ENCODE measurements around the gene PLCH1.

The PLCH1 gene

DNA sequence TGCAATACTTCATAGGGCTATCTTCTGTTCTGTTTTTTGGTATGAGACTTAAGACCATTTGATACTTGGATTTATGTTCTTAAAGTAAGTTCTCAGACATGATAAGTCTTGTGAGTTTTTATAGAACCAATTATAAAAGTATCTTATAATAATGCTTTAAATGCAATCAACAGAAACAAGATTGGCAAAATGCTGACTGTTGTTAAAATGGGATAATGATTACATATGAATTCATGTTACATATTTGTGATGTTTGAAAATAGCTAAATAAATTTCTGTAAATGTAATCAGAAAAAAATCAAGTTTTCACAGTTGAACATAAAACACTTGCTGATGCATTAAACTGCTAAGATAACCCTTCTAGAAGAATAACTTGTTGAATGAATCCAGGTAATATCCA is 148.3 kb downstream of the PLCH1 start:
- no peak overlapping the region for H3K4me3 ChIP-seq (ENCODE audit: low read depth, low read length)
- TF ChIP-seq, protein P1, sequence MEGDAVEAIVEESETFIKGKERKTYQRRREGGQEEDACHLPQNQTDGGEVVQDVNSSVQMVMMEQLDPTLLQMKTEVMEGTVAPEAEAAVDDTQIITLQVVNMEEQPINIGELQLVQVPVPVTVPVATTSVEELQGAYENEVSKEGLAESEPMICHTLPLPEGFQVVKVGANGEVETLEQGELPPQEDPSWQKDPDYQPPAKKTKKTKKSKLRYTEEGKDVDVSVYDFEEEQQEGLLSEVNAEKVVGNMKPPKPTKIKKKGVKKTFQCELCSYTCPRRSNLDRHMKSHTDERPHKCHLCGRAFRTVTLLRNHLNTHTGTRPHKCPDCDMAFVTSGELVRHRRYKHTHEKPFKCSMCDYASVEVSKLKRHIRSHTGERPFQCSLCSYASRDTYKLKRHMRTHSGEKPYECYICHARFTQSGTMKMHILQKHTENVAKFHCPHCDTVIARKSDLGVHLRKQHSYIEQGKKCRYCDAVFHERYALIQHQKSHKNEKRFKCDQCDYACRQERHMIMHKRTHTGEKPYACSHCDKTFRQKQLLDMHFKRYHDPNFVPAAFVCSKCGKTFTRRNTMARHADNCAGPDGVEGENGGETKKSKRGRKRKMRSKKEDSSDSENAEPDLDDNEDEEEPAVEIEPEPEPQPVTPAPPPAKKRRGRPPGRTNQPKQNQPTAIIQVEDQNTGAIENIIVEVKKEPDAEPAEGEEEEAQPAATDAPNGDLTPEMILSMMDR (IDR thresholded peaks at IDR 0.05; ENCODE audit: borderline replicate concordance, insufficient read depth, low read depth, low read length), result no peak

DNA sequence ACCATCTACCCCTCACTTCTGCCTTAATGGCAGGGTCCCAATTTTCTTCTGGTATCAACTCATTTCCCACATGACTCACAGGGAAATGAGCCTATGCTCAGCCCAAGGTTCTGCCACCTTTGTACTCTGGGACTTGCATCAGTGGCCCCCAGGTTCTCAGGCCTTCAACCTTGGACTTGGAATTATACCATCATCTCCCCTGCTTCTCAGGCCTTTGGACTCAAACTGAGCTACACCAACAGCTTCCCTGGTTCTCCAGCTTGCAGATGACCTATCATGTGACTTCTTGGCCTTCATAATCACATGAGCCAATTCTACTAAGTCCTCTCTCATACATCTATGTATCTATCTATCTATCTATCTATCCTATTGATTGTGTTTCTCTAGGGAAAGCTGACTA is 149.5 kb downstream of the PLCH1 start:
- TF ChIP-seq, protein P1 (IDR thresholded peaks at IDR 0.05; ENCODE audit: borderline replicate concordance, insufficient read depth, low read depth, low read length), result no peak
- H3K4me3 ChIP-seq (ENCODE audit: low read depth, low read length), result no peak overlapping the region

DNA sequence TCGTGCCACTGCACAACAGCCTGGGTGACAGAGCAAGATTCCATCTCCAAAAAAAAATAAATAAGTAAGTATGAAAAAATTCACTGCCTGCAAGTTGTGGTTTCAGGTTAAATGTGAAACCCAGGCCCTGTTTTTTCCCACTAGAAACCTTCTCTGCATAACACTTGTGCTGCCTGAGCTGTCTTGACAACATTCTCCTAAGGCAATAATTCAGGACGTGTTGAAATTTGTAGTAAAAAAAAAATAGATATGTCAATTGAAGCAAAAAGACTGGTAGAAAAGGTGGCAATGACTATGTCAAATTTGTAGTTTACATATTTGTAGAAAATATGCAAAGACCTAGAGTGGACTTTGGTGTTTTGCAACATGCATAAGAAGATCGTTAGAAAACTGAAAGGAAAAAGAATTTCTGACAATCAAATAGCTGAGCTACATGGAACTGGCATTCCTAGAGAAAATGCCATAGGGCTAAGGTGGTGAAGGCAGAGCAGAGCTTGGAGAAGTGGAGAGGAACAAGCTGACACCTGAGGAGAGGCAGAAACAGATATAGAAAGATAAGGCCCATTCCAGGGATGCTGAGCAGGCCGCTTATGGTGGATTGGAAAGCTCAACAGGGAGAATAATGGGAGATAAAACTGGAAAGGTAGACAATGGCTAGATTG is 150.2 kb downstream of the PLCH1 start:
- H3K4me3 ChIP-seq (ENCODE audit: low read depth, low read length), result no peak overlapping the region
- TF ChIP-seq, protein P1 (IDR thresholded peaks at IDR 0.05; ENCODE audit: borderline replicate concordance, insufficient read depth, low read depth, low read length), result no peak

DNA sequence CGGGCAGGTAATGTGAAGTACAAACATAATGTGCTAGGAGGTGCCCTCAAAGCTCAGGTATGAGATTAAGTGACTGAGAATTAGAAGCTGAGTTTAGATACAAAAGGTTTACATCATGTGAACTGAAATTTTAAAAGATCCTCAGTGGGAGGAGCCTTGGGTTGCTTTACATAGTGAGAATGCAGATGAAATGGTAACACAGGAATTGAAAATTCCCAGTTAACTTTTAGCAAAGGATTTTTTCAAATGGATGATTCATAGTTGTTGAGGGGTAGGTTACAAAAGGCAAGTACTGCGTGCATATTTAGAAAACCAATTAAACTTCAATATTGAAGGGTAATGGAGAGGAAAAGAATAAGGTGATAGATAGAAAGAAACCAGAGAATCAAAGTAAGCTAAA is 157.3 kb downstream of the PLCH1 start:
- TF ChIP-seq, protein P1 (IDR thresholded peaks at IDR 0.05; ENCODE audit: borderline replicate concordance, insufficient read depth, low read depth, low read length), result no peak
- no peak overlapping the region for H3K4me3 ChIP-seq (ENCODE audit: low read depth, low read length)

DNA sequence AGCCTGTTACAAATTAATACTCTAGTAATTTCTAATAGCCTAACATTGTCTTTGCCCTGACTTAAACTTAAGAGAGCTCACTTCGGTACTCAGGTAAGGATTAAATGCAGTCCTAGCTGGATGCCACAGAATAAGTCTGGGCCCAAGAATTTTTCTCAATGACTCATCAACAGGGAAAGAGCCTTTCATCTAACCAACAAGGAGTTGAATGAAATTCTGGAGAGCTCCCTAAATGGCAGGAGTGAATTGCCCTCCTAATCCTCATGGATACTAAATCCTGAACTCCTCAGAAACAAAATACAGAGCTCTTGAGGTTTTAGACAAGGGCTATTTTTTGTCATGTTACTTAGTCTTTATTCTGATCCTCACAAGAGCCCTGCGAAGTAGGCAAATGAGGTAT is 159.5 kb downstream of the PLCH1 start:
- H3K4me3 ChIP-seq (ENCODE audit: low read depth, low read length), result no peak overlapping the region

DNA sequence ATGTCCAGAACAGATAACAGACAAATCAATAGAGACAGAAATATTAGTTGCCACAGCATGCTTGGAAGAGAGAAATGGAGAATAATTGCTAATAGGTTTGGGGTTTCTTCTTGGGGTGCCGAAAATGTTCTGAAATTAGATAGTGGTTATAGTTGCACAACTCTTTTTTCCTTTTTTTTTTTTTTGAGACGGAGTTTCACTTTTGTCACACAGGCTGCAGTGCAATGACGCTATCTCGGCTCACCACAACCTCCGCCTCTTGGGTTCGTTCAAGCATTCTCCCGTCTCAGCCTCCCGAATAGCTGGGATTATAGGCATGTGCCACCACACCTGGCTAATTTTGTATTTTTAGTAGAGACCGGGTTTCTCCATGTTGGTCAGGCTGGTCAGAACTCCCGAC is 163.3 kb downstream of the PLCH1 start:
- H3K4me3 ChIP-seq (ENCODE audit: low read depth, low read length), result no peak overlapping the region
- TF ChIP-seq, protein P1 (IDR thresholded peaks at IDR 0.05; ENCODE audit: borderline replicate concordance, insufficient read depth, low read depth, low read length), result no peak

More for the DNA sequence above, 159.5 kb downstream of the PLCH1 start:
- TF ChIP-seq, protein P1 (IDR thresholded peaks at IDR 0.05; ENCODE audit: borderline replicate concordance, insufficient read depth, low read depth, low read length), result no peak

DNA sequence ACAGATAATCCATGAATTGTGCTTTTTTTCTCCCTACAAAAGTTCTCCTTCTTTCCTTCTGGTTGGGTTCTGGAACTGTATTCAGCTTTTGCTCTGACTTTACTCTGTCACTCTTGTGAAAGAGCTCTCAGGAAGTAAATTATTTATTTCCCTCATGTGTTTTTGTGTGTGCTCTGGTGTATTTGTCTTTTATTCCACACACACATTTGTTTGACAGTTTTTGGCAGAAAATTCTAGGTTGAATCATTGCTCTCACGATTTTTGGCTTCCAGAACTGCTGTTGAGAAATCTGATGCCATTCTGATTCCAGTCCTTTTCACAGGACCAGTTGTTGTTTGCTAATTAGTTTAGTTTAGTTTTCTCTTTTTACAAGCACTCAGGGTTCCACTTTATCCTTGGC is 172.8 kb downstream of the PLCH1 start:
- TF ChIP-seq, protein P1 (IDR thresholded peaks at IDR 0.05; ENCODE audit: borderline replicate concordance, insufficient read depth, low read depth, low read length), result no peak
- H3K4me3 ChIP-seq (ENCODE audit: low read depth, low read length), result no peak overlapping the region

Data from GM12875 (cell line).